Activated naive CD4-positive, alpha-beta T cell treated with anti-CD3 and anti-CD28 coated beads for 36 hours (primary cell): ENCODE data around the gene KCNK7. TPM values are rescaled to one million over a fixed set of nuclear protein-coding genes. Genes with fewer than 3 reads are reported as not detected.
A peak's percentile ranks its signal among the peaks of the same experiment; 100 is the strongest.
"Not testable (repeated sequence)": the region's sequence is repeated elsewhere in the genome, so short reads cannot be mapped to it uniquely, and the experiment has no call there.

Experiments
- CTCF ChIA-PET: fragments of 350-600 bp; sonication (Branson Sonifier 250); formaldehyde crosslinking; loops from one replicate; lab custom pipeline; 2021; ENCODE audit warnings: antibody characterized with exemption; lab: Charles Lee
- DNase-seq: peaks from one replicate; pipeline ENCODE4 v3.0.0-alpha.2; 2020
- H3K27ac Mint-ChIP-seq: one replicate; pipeline ENCODE4 v1.8.0; 2021; ENCODE audit warnings: mild to moderate bottlenecking, mixed read lengths
- H3K27me3 Mint-ChIP-seq: one replicate; pipeline ENCODE4 v1.8.0; 2021; ENCODE audit warnings: low read depth, mixed read lengths
- H3K36me3 Mint-ChIP-seq: one replicate; pipeline ENCODE4 v1.8.0; 2021; ENCODE audit warnings: low read depth, mixed read lengths
- H3K4me1 Mint-ChIP-seq: one replicate; pipeline ENCODE4 v1.8.0; 2021; ENCODE audit warnings: low read depth, mixed read lengths
- H3K4me3 Mint-ChIP-seq: one replicate; pipeline ENCODE4 v1.8.0; 2021; ENCODE audit warnings: mild to moderate bottlenecking, moderate library complexity, mixed read lengths
- H3K9me3 Mint-ChIP-seq: one replicate; pipeline ENCODE4 v1.8.0; 2021; ENCODE audit warnings: mixed read lengths
- intact Hi-C: fragments of 100-400 bp; cut with micrococcal nuclease; formaldehyde crosslinking; loops from one replicate; pipeline ENCODE4 v1.15.1; 2023
- total RNA-seq, 2 experiments: library from RNA; stranded (reverse); gene quantifications; one replicate each; pipeline ENCODE4 v1.2.3, GENCODE V29; 2021

The KCNK7 gene
- total RNA-seq, 2 experiments from 2014 or later: 0.35 TPM; not detected in 1

- peak overlapping the region; percentile 83 for H3K27ac Mint-ChIP-seq
- peak overlapping the region; percentile 72 for H3K4me3 Mint-ChIP-seq
- peak; percentile 44 for DNase-seq
- H3K9me3 Mint-ChIP-seq: no peaks in the 10 kb centered on the region
- peaks cover 18% of the 10 kb centered on the region for H3K36me3 Mint-ChIP-seq
- CTCF ChIA-PET: interaction anchor here (0.9 to 6.0 kb wide), 10 partner anchors 14 to 43 kb away, joined by 3 to 86 read pairs (median 8); partner anchors contain the start of genes MAP3K11 and PCNX3
- peaks cover 58% of the 10 kb centered on the region for H3K4me1 Mint-ChIP-seq
- intact Hi-C loops: loop anchor here (1.0 to 5.0 kb wide), 9 partner anchors 15 to 716 kb away; partner anchors contain the start of genes BANF1, EIF1AD, PCNX3 and RAB1B
- no peaks in the 10 kb centered on the region for H3K27me3 Mint-ChIP-seq
Observed at GRCh38 chr11:65573391-65574079, 22.1 kb downstream of the KCNK7 start.

- Mint-ChIP-seq H3K36me3 (peaks cover 19% of the 10 kb centered on the region), H3K27me3 (no peaks in the 10 kb centered on the region), H3K4me1 (peaks cover 55% of the 10 kb centered on the region), H3K9me3 (no peaks in the 10 kb centered on the region), H3K4me3 (peak within 1 kb of the TSS; percentile 87), H3K27ac (peak within 1 kb of the TSS; percentile 91)
- intact Hi-C loops: loop anchor here (5.0 kb wide), 4 partner anchors 205 to 715 kb away; partner anchors contain the start of genes BANF1, EIF1AD and RAB1B
- CTCF ChIA-PET: interaction anchor here (0.7 to 6.0 kb wide), 12 partner anchors 12 to 154 kb away, joined by 3 to 86 read pairs (median 5); partner anchors contain the start of genes MAP3K11 and PCNX3
- DNase-seq: peak; percentile 94
Observed at GRCh38 chr11:65572356-65573051, 23.1 kb downstream of the KCNK7 start, which contains the start of gene FAM89B. Gene FAM89B (plus strand): TSS chr11:65572538. CDS start chr11:65572670, 132 bp downstream.

GRCh38 chr11:65571940-65572339 is 23.7 kb downstream of the KCNK7 start:
- H3K36me3 Mint-ChIP-seq: peaks cover 19% of the 10 kb centered on the region
- intact Hi-C loops: loop anchor here (2.0 to 5.0 kb wide), 5 partner anchors 205 to 715 kb away; partner anchors contain the start of genes BANF1, CFL1, EIF1AD and RAB1B
- DNase-seq: peak; percentile 64
- H3K4me1 Mint-ChIP-seq: peaks cover 52% of the 10 kb centered on the region
- no peaks in the 10 kb centered on the region for H3K27me3 Mint-ChIP-seq
- peak overlapping the region; percentile 87 for H3K4me3 Mint-ChIP-seq
- H3K27ac Mint-ChIP-seq: peak overlapping the region; percentile 91
- H3K9me3 Mint-ChIP-seq: no peaks in the 10 kb centered on the region
- CTCF ChIA-PET: interaction anchor here (0.9 to 6.0 kb wide), 11 partner anchors 12 to 153 kb away, joined by 3 to 86 read pairs (median 5); partner anchors contain the start of genes MAP3K11, PCNX3 and SCYL1

GRCh38 chr11:65571420-65571819 is 24.2 kb downstream of the KCNK7 start:
- Mint-ChIP-seq H3K36me3 (peaks cover 19% of the 10 kb centered on the region), H3K27me3 (no peaks in the 10 kb centered on the region), H3K4me3 (peak overlapping the region; percentile 87), H3K4me1 (peaks cover 53% of the 10 kb centered on the region), H3K9me3 (no peaks in the 10 kb centered on the region), H3K27ac (peak overlapping the region; percentile 91)
- intact Hi-C loops: loop anchor here (2.0 to 5.0 kb wide), 5 partner anchors 204 to 714 kb away; partner anchors contain the start of genes BANF1, CFL1, EIF1AD and RAB1B
- DNase-seq: no peak
- CTCF ChIA-PET: interaction anchor here (0.8 to 6.0 kb wide), 11 partner anchors 12 to 208 kb away, joined by 3 to 86 read pairs (median 5); partner anchors contain the start of genes PCNX3 and SCYL1

GRCh38 chr11:65569973-65570918 is 25.4 kb downstream of the KCNK7 start, which contains the start of gene ZNRD2:
Gene ZNRD2 (plus strand): TSS chr11:65570477. CDS start chr11:65570492, 15 bp downstream.
- H3K27ac Mint-ChIP-seq: peak within 1 kb of the TSS; percentile 97
- DNase-seq: peak; percentile 99
- peak within 1 kb of the TSS; percentile 87 for H3K4me3 Mint-ChIP-seq
- intact Hi-C loops: loop anchor here (1.0 to 5.0 kb wide), 13 partner anchors 12 to 713 kb away; partner anchors contain the start of genes BANF1, CFL1, EIF1AD and LTBP3
- CTCF ChIA-PET: interaction anchor here (0.6 to 6.0 kb wide), 8 partner anchors 10 to 452 kb away, joined by 3 to 86 read pairs (median 4); no protein-coding TSS in a partner anchor
- H3K9me3 Mint-ChIP-seq: no peaks in the 10 kb centered on the region
- H3K4me1 Mint-ChIP-seq: peaks cover 61% of the 10 kb centered on the region
- H3K27me3 Mint-ChIP-seq: no peaks in the 10 kb centered on the region
- H3K36me3 Mint-ChIP-seq: peaks cover 17% of the 10 kb centered on the region

- CTCF ChIA-PET: interaction anchor here (5.2 to 6.0 kb wide), 2 partner anchors 9 to 28 kb away, joined by 20 to 86 read pairs; no protein-coding TSS in a partner anchor
- peak overlapping the region; percentile 97 for H3K27ac Mint-ChIP-seq
- peaks cover 17% of the 10 kb centered on the region for H3K36me3 Mint-ChIP-seq
- DNase-seq: no peak
- no peaks in the 10 kb centered on the region for H3K27me3 Mint-ChIP-seq
- no peaks in the 10 kb centered on the region for H3K9me3 Mint-ChIP-seq
- intact Hi-C loops: no loop called here
- peaks cover 62% of the 10 kb centered on the region for H3K4me1 Mint-ChIP-seq
- H3K4me3 Mint-ChIP-seq: peak overlapping the region; percentile 87
Observed at GRCh38 chr11:65569164-65569972, 26.2 kb downstream of the KCNK7 start.

GRCh38 chr11:65565624-65566453 is 29.8 kb downstream of the KCNK7 start:
- Mint-ChIP-seq H3K27me3 (no peaks in the 10 kb centered on the region), H3K4me3 (peak overlapping the region; percentile 51), H3K4me1 (peaks cover 40% of the 10 kb centered on the region), H3K36me3 (peaks cover 9% of the 10 kb centered on the region), H3K27ac (peak overlapping the region; percentile 97), H3K9me3 (no peaks in the 10 kb centered on the region)
- CTCF ChIA-PET: interaction anchor here (1.1 to 2.3 kb wide), 7 partner anchors 10 to 178 kb away, joined by 3 to 14 read pairs (median 4); partner anchors contain the start of gene EHBP1L1
- peak; percentile 58 for DNase-seq
- intact Hi-C loops: no loop called here

- H3K36me3 Mint-ChIP-seq, H3K27me3 Mint-ChIP-seq, H3K9me3 Mint-ChIP-seq, intact Hi-C loops: not testable (repeated sequence)
- peaks cover 44% of the 10 kb centered on the region for H3K4me1 Mint-ChIP-seq
- peak overlapping the region; percentile 97 for H3K27ac Mint-ChIP-seq
- CTCF ChIA-PET: interaction anchor here (1.1 to 2.3 kb wide), 4 partner anchors 11 to 25 kb away, joined by 3 to 10 read pairs (median 6); partner anchors contain the start of gene EHBP1L1
- peak; percentile 56 for DNase-seq
- H3K4me3 Mint-ChIP-seq: peak overlapping the region; percentile 51
Observed at GRCh38 chr11:65564879-65565559, 30.6 kb downstream of the KCNK7 start.

- CTCF ChIA-PET: interaction anchor here (0.7 to 1.6 kb wide), 2 partner anchors 11 to 30 kb away, joined by 4 to 5 read pairs; no protein-coding TSS in a partner anchor
- intact Hi-C loops: no loop called here
- no peak overlapping the region for H3K4me3 Mint-ChIP-seq
- DNase-seq: no peak
- H3K36me3 Mint-ChIP-seq: peaks cover 4% of the 10 kb centered on the region
- no peak overlapping the region for H3K27ac Mint-ChIP-seq
- H3K4me1 Mint-ChIP-seq: peaks cover 50% of the 10 kb centered on the region
- H3K27me3 Mint-ChIP-seq: no peaks in the 10 kb centered on the region
- H3K9me3 Mint-ChIP-seq: no peaks in the 10 kb centered on the region
Observed at GRCh38 chr11:65563601-65564000, 32.0 kb downstream of the KCNK7 start.
